ENCODE results near the gene GNPTAB.

GRCh38 chr12:101839324-101840283, 8.8 kb upstream of the GNPTAB start:
- TF ChIP-seq POLR2AphosphoS5 (IDR thresholded peaks at IDR 0.05; ENCODE audit: low read depth, low read length) (no peak), POLR2A (IDR thresholded peaks at IDR 0.05; ENCODE audit: control extremely low read depth in 1 of 2, low read depth in 2 of 2, low read length in 2 of 2) (no peak), CTCF (IDR thresholded peaks at IDR 0.05; ENCODE audit: control extremely low read depth in 1 of 3, insufficient read depth in 1 of 3, low read depth in 1 of 3, low read length in 3 of 3) (peak; percentile 60 to 74 (median 66)), ATF3 (IDR thresholded peaks at IDR 0.05; ENCODE audit: insufficient read depth, low read depth, low read length) (no peak), ATF2 (IDR thresholded peaks at IDR 0.05; ENCODE audit: low read length) (no peak), TAF7 (optimal IDR thresholded peaks at IDR 0.05; ENCODE audit: borderline replicate concordance, low read depth, low read length) (no peak), YY1 (IDR thresholded peaks at IDR 0.05; ENCODE audit: low read depth, low read length) (no peak), PHF8 (conservative IDR thresholded peaks at IDR 0.05; ENCODE audit: low read depth, low read length) (no peak), RFX5 (IDR thresholded peaks at IDR 0.05; ENCODE audit: borderline replicate concordance, low read depth, low read length) (no peak), EGR1 (IDR thresholded peaks at IDR 0.05; ENCODE audit: borderline replicate concordance, low read depth, low read length) (no peak), CBX8 (IDR thresholded peaks at IDR 0.05; ENCODE audit: borderline replicate concordance, low read depth, low read length) (no peak), RNF2 (IDR thresholded peaks at IDR 0.05; ENCODE audit: borderline replicate concordance, low read depth, low read length, missing control alignments, poor library complexity, severe bottlenecking) (no peak), SIRT6 (IDR thresholded peaks at IDR 0.05; ENCODE audit: low read length) (no peak)
